Progenitor cell of endocrine pancreas (in vitro differentiated cells): Measurements from ENCODE around the gene PES1. TPM values are rescaled to one million over a fixed set of nuclear protein-coding genes. Genes with fewer than 3 reads are reported as not detected.
"Not testable (repeated sequence)": the region's sequence is repeated elsewhere in the genome, so short reads cannot be mapped to it uniquely, and the experiment has no call there.

Experiments
- DNase-seq: peaks from one replicate; pipeline ENCODE4 v3.0.0; 2021; ENCODE audit warnings: low spot score; ENCODE audit not compliant: unreplicated experiment
- H3K27ac Mint-ChIP-seq: 2 replicates; pipeline ENCODE4 v1.8.0; 2021; ENCODE audit warnings: mild to moderate bottlenecking, moderate library complexity, mixed read lengths
- H3K27me3 Mint-ChIP-seq: 2 replicates; pipeline ENCODE4 v1.8.0; 2021; ENCODE audit warnings: mixed read lengths
- H3K36me3 Mint-ChIP-seq: 2 replicates; pipeline ENCODE4 v1.8.0; 2022; ENCODE audit warnings: mixed read lengths; ENCODE audit not compliant: insufficient read depth
- H3K4me1 Mint-ChIP-seq: 2 replicates; pipeline ENCODE4 v1.8.0; 2021; ENCODE audit warnings: low read depth, mixed read lengths
- H3K4me3 Mint-ChIP-seq: 2 replicates; pipeline ENCODE4 v1.8.0; 2021; ENCODE audit warnings: low read depth, mild to moderate bottlenecking, moderate library complexity, mixed read lengths
- H3K9me3 Mint-ChIP-seq: 2 replicates; pipeline ENCODE4 v1.8.0; 2021; ENCODE audit warnings: low read depth, mixed read lengths
- CTCF ChIP-seq: fragments of 200-600 bp; sonication (generic); IDR thresholded peaks from one replicate; pipeline ENCODE4 v1.5.0; 2021; ENCODE audit warnings: antibody characterized with exemption, mild to moderate bottlenecking; ENCODE audit not compliant: unreplicated experiment
- total RNA-seq: library from RNA; stranded (reverse); gene quantifications from 2 replicates; pipeline ENCODE4 v1.2.1, GENCODE V29; 2021

The PES1 gene
- total RNA-seq, 1 donor from 2014 or later, result 71.6 TPM

DNA sequence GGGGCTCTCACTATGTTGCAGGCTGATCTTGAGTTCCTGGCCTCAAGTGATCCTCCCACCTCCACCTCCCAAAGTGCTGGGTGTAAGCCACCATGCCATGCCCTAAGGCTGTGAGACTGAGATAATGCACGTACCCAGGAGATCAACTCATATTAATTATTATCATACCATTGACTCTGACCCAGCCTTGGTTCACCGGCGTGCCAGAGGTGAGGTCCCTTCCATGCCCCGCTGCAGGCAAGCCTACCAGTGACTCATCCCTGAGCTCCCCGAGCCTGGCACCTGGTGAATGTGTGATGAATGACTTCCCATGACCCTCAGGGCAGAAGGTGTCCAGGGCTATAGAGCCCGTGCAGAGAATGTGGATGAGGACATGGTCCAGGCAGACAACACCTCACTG is 29.3 kb downstream of the PES1 start:
- H3K4me1 Mint-ChIP-seq, result peaks cover 13% of the 10 kb centered on the region
- no peaks in the 10 kb centered on the region for H3K27me3 Mint-ChIP-seq
- no peak overlapping the region for H3K4me3 Mint-ChIP-seq
- H3K27ac Mint-ChIP-seq, result peak overlapping the region; percentile 59
- H3K9me3 Mint-ChIP-seq, result no peaks in the 10 kb centered on the region
- TF ChIP-seq CTCF, result no peak
- DNase-seq, result no peak
- H3K36me3 Mint-ChIP-seq, result peaks cover 1% of the 10 kb centered on the region

DNA sequence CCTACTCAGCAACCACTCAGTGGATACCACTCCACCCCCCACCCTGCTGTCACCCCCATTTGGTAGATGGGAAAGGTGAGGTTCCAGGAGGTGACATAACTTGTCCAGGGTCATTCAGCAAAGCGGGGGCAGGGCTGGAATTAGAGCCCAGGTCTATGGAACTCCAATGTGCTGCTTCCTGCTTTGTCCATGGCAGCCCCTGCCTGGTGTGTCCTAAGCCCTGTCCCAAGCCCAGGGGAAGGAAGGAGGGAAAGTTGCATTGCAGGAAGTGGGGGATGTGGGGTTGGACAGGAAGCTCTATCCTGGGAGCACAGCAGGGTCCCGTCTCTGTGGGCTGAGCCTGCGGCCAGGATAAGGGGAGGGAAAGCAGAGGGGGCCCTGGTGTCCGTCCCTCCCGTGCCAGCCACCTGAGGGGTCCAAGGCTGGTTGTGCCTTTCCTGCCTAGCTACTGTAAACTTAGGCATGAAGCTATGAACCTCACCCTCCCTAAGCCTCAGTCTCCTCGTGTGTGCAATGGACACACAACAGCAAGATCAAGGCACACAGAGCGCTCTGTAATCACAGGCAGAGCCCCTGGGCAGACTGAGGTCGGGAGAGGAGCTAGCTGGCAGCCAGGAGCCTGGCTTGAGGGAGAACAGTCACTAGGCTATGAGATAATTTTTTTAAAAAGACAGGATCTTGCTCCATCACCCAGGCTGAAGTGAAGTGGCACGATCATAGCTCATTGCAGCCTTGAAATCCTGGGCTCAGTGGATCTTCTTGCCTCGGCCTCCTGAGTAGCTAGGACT is 30.1 kb downstream of the PES1 start:
- Mint-ChIP-seq H3K36me3 (peaks cover 1% of the 10 kb centered on the region), H3K4me1 (peaks cover 13% of the 10 kb centered on the region), H3K27me3 (no peaks in the 10 kb centered on the region), H3K4me3 (no peak overlapping the region), H3K27ac (no peak overlapping the region), H3K9me3 (no peaks in the 10 kb centered on the region)
- no peak for DNase-seq
- no peak for TF ChIP-seq CTCF

DNA sequence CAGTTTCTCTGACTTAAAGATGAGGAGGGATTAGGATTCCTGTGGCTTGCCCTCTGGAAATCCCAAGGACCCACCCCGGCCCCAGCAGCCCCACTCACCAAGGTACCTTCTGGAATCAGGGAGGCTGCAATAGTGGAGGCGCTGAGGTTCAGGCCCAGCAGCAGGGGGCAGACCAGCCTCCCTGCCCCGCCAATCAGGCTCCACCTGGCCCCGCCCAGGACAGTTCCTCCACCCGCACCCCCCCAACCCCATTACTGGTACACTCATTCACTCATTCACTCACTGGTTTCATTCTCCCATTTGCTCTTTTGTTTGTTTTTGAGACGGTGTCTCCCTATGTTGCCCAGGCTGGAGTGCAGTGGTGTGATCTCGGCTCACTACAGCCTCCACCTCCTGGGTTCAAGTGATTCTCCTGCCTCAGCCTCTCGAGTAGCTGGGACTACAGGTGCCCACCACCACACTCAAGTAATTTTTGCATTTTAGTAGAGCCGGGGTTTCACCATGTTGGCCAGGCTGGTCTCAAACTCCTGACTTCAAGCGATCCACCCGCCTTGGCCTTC is 31.0 kb downstream of the PES1 start:
- H3K4me1 Mint-ChIP-seq, result peaks cover 11% of the 10 kb centered on the region
- H3K4me3 Mint-ChIP-seq, DNase-seq, H3K27ac Mint-ChIP-seq, H3K27me3 Mint-ChIP-seq, H3K9me3 Mint-ChIP-seq, H3K36me3 Mint-ChIP-seq: not testable (repeated sequence)
- peak; percentile 26 for TF ChIP-seq CTCF

DNA sequence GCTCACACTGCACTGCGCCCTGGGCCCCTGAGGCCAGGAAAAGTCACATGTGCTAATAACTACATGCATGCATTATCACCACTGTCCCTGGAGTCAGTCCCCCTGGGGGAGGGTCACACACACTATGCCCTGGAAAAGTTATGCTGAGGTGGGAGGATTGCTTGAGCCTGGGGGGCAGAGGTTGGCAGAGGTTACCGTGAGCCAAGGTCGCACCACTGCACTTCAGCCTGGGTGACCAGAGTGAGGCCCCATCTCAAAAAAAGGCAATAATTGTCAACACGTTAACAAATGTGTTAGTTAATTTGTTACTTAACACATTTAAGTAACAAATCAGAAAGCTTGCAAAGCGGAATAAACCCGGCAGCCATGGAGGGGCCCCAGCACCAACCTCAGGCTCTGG is 31.8 kb downstream of the PES1 start:
- H3K36me3 Mint-ChIP-seq, result peaks cover 10% of the 10 kb centered on the region
- H3K27ac Mint-ChIP-seq, result no peak overlapping the region
- no peaks in the 10 kb centered on the region for H3K27me3 Mint-ChIP-seq
- H3K4me1 Mint-ChIP-seq, result peaks cover 11% of the 10 kb centered on the region
- H3K4me3 Mint-ChIP-seq, result no peak overlapping the region
- no peak for TF ChIP-seq CTCF
- no peak for DNase-seq
- no peaks in the 10 kb centered on the region for H3K9me3 Mint-ChIP-seq

- no peak for DNase-seq
- H3K9me3 Mint-ChIP-seq, result no peaks in the 10 kb centered on the region
- H3K4me3 Mint-ChIP-seq, result no peak overlapping the region
These were observed 34.5 kb downstream of the PES1 start for GRCh38 chr22:30557243-30557642.

More at GRCh38 chr22:30557243-30557642, 34.5 kb downstream of the PES1 start:
- peaks cover 13% of the 10 kb centered on the region for H3K36me3 Mint-ChIP-seq
- peaks cover 11% of the 10 kb centered on the region for H3K4me1 Mint-ChIP-seq
- no peaks in the 10 kb centered on the region for H3K27me3 Mint-ChIP-seq
- no peak overlapping the region for H3K27ac Mint-ChIP-seq
- no peak for TF ChIP-seq CTCF
